PC-3 (cell line): Measurements from ENCODE around the gene FMC1.

Experiments used
- CTCF ChIP-seq: fragments of 300-600 bp; sonication (generic); conservative IDR thresholded peaks from 2 replicates; pipeline ENCODE4 v1.5.1; 2017; ENCODE audit warnings: antibody characterized with exemption, low read depth, mild to moderate bottlenecking, low read length
- EZH2 ChIP-seq: fragments of 300-600 bp; sonication (generic); IDR thresholded peaks from one replicate; pipeline ENCODE4 v1.6.1; 2017; ENCODE audit warnings: antibody characterized with exemption, mild to moderate bottlenecking, low read length; ENCODE audit not compliant: unreplicated experiment
- EZH2phosphoT487 ChIP-seq: fragments of 300-600 bp; sonication (generic); IDR thresholded peaks from 2 replicates; pipeline ENCODE4 v1.6.1; 2018; ENCODE audit warnings: mild to moderate bottlenecking, antibody characterized with exemption, low read length, borderline replicate concordance

- TF ChIP-seq EZH2 (no peak), CTCF (no peak), EZH2phosphoT487 (no peak)
These were observed 41.3 kb downstream of the FMC1 start for GRCh38 chr7:139382439-139382838.
